ENCODE results near the gene RFTN1. TPM values are rescaled to one million over a fixed set of nuclear protein-coding genes. Genes with fewer than 3 reads are reported as not detected.

The RFTN1 gene
- total and polyA plus RNA-seq, 9 donors: 25.2 to 63.1 (median 46.4) TPM

- Histone ChIP-seq H3K27ac (no peak overlapping the region), H3K27me3 (no peaks in the 10 kb centered on the region), H3K36me3 (no peaks in the 10 kb centered on the region), H3K4me1 (ENCODE audit: insufficient read depth) (peaks cover 2% of the 10 kb centered on the region), H3K4me3 (no peak overlapping the region), H3K9me3 (no peaks in the 10 kb centered on the region)
- TF ChIP-seq EP300 (IDR thresholded peaks at IDR 0.05) (no peak), POLR2A (IDR thresholded peaks at IDR 0.05) (no peak)
- TF ChIP-seq, protein P1, sequence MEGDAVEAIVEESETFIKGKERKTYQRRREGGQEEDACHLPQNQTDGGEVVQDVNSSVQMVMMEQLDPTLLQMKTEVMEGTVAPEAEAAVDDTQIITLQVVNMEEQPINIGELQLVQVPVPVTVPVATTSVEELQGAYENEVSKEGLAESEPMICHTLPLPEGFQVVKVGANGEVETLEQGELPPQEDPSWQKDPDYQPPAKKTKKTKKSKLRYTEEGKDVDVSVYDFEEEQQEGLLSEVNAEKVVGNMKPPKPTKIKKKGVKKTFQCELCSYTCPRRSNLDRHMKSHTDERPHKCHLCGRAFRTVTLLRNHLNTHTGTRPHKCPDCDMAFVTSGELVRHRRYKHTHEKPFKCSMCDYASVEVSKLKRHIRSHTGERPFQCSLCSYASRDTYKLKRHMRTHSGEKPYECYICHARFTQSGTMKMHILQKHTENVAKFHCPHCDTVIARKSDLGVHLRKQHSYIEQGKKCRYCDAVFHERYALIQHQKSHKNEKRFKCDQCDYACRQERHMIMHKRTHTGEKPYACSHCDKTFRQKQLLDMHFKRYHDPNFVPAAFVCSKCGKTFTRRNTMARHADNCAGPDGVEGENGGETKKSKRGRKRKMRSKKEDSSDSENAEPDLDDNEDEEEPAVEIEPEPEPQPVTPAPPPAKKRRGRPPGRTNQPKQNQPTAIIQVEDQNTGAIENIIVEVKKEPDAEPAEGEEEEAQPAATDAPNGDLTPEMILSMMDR (IDR thresholded peaks at IDR 0.05): no peak
- 97 to 100% (median 98%) methylated on average over 1 of the region's 1 CpG for WGBS, 3 donors
- intact Hi-C loops (cut with DNase I): no loop called here
- DNase-seq: no peak
Observed at GRCh38 chr3:16412192-16412800, 101.2 kb downstream of the RFTN1 start.

DNA sequence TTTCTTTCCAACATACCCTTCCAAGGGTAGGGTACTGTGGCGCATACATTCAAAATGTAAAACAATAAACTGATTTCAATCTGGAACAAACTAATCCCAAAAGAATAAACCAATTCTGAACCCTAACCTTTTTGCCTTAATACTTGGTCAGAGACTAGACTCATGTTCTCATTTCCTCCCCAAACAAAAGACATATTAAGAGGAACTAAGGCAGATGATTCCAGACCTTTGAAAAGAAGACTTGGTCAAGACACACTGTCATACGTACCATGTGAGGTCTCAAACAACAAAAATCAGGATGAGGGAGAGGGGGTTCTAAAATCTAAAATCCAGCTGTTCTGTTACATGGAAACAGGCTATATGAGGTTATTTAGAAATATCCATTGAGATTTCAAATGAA, 102.1 kb downstream of the RFTN1 start:
- TF ChIP-seq EP300 (IDR thresholded peaks at IDR 0.05) (no peak), POLR2A (IDR thresholded peaks at IDR 0.05) (no peak)
- TF ChIP-seq, protein P1 (IDR thresholded peaks at IDR 0.05): no peak
- no peak overlapping the region for H3K4me3 ChIP-seq
- WGBS, 3 donors: 95 to 97% (median 96%) methylated on average over 2 of the region's 2 CpGs
- H3K27ac ChIP-seq: no peak overlapping the region
- H3K36me3 ChIP-seq: no peaks in the 10 kb centered on the region
- no peaks in the 10 kb centered on the region for H3K27me3 ChIP-seq
- DNase-seq: no peak
- intact Hi-C loops (cut with DNase I): no loop called here
- H3K9me3 ChIP-seq: no peaks in the 10 kb centered on the region
- peaks cover 2% of the 10 kb centered on the region for H3K4me1 ChIP-seq (ENCODE audit: insufficient read depth)

GRCh38 chr3:16410659-16411058, 102.8 kb downstream of the RFTN1 start:
- H3K27ac ChIP-seq: no peak overlapping the region

GRCh38 chr3:16409032-16409431, 104.5 kb downstream of the RFTN1 start:
- Histone ChIP-seq H3K36me3 (no peaks in the 10 kb centered on the region), H3K27me3 (no peaks in the 10 kb centered on the region), H3K4me1 (ENCODE audit: insufficient read depth) (peaks cover 1% of the 10 kb centered on the region), H3K9me3 (no peaks in the 10 kb centered on the region), H3K27ac (no peak overlapping the region), H3K4me3 (no peak overlapping the region)
- TF ChIP-seq, protein P1 (IDR thresholded peaks at IDR 0.05): no peak
- TF ChIP-seq EP300 (IDR thresholded peaks at IDR 0.05) (no peak), POLR2A (IDR thresholded peaks at IDR 0.05) (no peak)
- intact Hi-C loops (cut with DNase I): loop anchor here in 1 of 4 donors (10.0 kb wide), 1 partner anchor 106 kb away; the partner anchor contains the start of gene RFTN1
- no peak for DNase-seq
- WGBS, 3 donors: 88 to 91% (median 90%) methylated on average over 6 of the region's 6 CpGs

More at GRCh38 chr3:16410659-16411058, 102.8 kb downstream of the RFTN1 start:
- Histone ChIP-seq H3K4me3 (no peak overlapping the region), H3K9me3 (no peaks in the 10 kb centered on the region), H3K4me1 (ENCODE audit: insufficient read depth) (peaks cover 2% of the 10 kb centered on the region), H3K27me3 (no peaks in the 10 kb centered on the region), H3K36me3 (no peaks in the 10 kb centered on the region)
- DNase-seq: no peak
- 79 to 93% (median 85%) methylated on average over 3 of the region's 3 CpGs for WGBS, 3 donors
- TF ChIP-seq EP300 (IDR thresholded peaks at IDR 0.05) (no peak), POLR2A (IDR thresholded peaks at IDR 0.05) (no peak)
- TF ChIP-seq, protein P1 (IDR thresholded peaks at IDR 0.05): no peak
- intact Hi-C loops (cut with DNase I): no loop called here

All from ovary (tissue), 9 donors.